NCI-H1694 treated with DMSO at 0.1 percent for 48 hours (cell line): ENCODE measurements around the gene FHL3.
"Not testable (repeated sequence)": the region's sequence is repeated elsewhere in the genome, so short reads cannot be mapped to it uniquely, and the experiment has no call there.

Experiments used
- DNase-seq: peaks from one replicate; lab custom pipeline; 2025; lab: John Stamatoyannopoulos, UW

FHL3 gene

GRCh38 chr1:38034871-38035270 lies 29.6 kb upstream of the FHL3 start:
- DNase-seq = no peak

DNA sequence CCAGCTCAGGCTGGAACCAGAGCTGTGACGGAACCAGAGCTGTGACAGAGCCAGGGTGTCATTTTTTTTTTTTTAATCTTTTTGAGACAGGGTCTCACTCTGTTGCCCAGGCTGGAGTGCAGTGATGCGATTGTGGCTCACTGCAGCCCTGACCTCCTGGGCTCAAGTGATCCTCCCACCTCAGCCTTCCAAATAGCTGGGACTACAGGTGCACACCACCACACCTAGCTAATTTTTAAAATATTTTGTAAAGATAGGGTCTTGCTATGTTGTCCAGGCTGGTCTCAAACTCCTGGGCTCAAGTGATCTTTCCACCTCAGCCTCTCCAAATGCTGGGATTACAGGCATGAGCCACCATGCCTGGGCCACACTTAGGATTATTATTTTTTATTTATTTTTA lies 27.7 kb upstream of the FHL3 start:
- not testable (repeated sequence) for DNase-seq

DNA sequence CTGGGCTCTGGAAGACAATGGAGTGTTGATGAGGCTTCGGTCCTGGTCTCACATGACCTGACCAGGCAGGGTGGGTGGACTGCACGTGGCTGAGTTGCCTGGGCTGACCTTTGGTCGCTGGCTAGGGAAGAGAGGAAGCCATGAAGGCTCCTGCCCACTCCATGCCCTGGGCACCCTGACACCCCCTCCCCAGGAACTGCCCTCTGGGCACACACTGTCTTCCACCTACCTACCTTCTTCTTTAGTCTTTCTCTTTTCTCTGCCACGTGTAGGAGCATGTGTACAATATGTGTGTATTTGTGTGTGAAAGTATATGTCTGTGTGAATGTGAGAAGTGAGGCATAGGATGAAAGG lies 26.2 kb upstream of the FHL3 start:
- no peak for DNase-seq

- DNase-seq = no peak
Observed at GRCh38 chr1:38030596-38031512, 25.5 kb upstream of the FHL3 start.

GRCh38 chr1:38029685-38030511 lies 24.6 kb upstream of the FHL3 start:
- no peak for DNase-seq

DNA sequence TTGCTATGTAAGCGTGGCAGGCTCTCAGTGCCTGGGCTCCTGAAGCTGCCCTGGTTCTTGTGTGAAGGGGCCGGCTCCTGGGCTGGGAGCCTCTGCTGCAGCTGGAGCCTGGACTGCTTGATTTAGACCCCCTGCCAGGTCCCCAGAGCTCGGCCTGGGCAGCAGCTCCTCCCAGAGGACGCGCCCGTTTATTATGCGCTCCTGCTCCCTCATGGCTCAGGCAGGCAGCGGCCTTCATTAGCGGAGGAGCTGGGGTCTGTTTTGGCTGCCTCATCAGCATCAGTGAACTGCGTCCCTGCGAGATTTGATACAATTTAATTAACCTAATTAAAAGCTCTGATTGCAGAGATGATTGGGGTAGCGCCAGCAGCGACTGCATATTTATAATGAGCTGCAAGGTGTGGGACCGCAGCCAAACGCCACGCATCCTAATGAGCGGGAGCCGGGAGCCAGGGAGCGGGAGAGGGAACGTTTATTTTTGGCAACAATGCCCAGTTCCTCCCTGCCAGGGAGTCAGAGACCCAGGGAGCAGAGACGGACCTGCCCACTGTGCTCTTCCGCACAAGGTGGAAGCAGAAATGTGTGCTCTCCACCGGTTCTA lies 23.9 kb upstream of the FHL3 start:
- DNase-seq = peak; percentile 60

DNA sequence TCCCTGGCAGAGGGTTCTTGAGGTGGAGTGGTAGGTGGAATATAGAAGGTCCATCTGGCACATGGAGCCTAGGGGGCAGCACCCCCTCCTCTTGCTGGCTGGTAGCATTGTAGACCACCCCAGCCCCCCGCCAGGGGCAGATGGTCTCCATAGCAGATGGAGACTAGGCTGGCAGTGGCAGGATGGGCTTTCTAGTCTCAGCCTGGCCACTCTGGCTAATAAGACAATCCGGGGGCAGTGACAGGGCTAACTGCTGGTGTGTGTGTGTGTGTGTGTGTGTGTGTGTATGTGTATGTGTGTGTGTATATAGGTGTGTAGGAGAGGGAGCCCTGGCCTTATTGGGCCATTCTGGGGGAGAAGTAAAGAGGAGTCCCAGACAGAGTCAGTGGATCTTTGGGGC lies 23.4 kb upstream of the FHL3 start:
- DNase-seq = no peak

DNA sequence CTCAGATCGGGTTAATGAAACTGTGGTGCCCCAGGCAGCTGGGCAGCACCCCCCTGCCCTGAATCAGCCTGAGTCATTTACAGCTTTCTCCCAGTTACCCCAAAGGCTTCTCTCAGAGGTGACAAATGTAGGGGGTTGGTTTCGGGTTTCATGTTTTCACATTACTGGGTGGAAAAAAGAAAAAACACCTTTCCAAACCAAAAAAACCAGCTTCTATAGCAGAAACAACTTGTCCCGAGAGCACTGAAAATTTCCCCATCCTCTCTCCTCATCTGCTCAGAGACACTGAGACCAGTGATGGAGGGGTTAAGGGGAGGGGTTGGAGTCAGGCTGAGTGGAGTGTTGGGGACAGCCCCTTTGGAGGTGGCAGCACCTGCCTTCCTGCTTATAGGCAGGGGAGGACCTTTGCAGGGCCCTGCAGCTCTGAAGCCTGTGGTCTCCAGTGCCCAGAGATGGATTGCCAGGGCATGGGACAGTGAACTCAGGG lies 22.8 kb upstream of the FHL3 start:
- no peak for DNase-seq

- no peak for DNase-seq
Observed at GRCh38 chr1:38027201-38028104, 22.1 kb upstream of the FHL3 start.

DNA sequence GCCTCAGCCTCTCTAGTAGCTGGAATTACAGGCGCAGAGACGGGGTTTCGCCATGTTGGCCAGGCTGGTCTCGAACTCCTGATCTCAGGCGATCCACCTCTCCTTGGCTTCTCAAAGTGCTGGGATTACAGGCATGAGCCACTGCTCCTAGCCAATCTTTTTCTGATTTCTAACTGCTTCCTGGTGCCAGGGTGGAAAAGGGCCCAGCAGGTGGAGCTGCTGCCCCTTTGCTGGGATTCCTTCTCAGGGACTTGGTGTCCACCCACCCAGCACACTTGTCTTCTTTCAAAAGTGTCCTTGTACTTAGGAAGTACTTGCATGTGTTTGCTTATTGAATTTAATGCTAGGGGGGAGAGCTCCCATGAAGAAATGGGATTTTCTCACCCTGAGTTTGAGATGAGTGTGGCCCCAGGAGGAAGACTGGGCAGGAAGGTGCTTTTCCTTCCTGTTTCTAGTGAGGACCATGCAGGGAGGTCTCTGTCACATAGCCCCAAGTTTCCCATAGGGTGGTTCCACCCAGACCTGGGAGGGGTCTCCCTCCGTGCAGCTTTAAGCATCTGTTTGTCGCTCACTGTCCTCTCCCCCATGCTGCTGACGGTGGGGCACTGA lies 21.4 kb upstream of the FHL3 start:
- peak; percentile 36 for DNase-seq

DNA sequence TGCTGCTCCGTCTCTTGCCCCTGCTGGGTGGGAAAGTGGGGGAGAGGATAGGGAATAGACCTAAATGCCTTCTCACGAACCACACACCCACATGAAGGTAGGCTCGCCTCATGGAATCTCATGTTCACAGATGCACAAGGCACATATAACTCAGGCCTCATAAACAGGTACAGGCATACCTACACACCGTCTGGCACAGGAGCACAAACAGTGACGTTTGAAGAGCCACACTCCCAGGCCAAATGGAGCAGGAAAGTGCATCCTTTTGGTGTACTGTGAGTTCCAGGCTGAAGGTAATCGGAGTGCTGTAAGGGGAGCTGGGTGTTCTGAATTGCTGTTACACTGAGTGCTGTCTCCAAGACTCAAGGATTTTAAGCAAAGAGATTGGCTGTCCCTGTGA lies 20.4 kb upstream of the FHL3 start:
- no peak for DNase-seq

DNA sequence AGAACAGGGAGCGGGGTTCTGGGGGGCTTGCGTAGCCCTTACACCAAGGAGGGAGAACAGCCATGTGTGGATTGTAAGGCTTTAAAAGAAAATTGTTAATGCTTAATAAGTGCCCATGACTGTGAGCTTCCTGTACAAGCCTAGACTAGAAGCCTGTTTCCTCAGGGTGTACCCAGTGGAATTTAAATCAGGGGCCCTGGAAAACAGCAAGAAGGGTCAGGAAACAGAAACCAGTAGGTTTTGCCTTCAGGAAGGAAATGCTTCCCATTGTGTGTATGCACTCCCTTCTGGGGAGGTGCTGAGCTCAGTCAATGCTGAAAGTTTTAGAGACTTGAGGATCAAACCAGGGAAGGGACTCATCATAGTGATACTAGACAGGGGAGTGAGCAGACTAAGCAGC lies 19.9 kb upstream of the FHL3 start:
- DNase-seq = no peak

- no peak for DNase-seq
Observed at GRCh38 chr1:38022810-38023209, 17.5 kb upstream of the FHL3 start.

DNA sequence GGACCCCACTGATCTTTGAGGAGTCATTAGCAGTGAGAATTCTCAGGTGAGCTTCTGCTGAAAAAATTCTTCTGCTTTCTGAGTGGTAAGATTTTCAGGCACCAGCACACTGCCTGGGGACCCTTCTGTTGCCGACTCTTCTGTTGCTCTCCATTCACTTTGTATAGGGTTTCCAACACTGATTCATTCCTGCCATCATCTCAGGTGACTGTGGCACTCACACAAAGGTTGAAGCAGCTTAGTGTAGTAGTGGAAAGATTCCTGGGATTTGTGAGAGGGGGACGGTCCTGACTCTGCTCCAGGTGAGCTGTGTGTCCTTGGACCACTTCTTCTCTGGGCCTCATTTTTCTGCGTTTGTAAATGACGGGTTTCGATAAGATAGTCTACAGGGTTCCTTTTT lies 16.7 kb upstream of the FHL3 start:
- DNase-seq = no peak

DNA sequence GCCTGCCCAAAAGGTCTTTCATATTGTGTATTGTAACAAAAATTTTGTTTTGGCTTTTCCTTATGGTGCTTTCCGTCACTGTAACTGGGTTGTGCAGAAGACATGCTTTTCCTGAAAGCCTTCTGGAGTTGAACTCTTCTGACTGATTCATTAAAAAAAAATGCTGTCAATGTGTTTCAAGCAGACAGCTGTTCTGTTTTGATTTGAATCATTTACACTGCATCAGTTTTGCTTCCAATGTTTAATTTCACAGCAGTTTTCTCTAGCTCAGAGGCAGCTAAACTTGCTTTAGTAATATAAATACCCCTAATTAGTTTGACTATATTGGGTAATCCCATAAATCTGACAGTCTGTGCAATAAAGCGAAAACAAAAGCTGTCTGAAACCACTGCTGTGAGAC lies 15.1 kb upstream of the FHL3 start:
- no peak for DNase-seq

DNA sequence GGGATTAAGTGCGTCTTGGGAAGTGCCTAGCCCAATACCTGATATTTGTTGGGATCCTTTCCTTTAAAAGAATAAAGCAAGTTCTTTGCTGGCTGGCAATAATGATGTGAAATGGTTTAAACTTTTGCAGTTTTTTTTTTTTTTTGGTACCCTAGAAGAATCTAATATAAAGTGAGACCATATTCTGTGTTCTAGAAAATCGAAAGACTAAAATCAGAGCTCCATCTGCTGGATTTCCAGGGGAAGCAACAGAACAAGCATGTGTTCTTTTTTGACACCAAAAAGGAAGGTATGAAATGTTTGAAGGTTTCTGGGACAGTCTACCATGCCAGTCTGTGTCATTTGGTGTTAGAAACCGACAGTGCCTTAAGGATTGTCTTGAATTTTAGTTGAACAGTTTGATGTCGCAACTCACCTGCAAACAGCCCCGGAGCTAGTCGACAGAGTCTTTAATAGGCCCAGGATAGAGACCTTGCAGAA lies 13.6 kb upstream of the FHL3 start:
- DNase-seq = no peak

DNA sequence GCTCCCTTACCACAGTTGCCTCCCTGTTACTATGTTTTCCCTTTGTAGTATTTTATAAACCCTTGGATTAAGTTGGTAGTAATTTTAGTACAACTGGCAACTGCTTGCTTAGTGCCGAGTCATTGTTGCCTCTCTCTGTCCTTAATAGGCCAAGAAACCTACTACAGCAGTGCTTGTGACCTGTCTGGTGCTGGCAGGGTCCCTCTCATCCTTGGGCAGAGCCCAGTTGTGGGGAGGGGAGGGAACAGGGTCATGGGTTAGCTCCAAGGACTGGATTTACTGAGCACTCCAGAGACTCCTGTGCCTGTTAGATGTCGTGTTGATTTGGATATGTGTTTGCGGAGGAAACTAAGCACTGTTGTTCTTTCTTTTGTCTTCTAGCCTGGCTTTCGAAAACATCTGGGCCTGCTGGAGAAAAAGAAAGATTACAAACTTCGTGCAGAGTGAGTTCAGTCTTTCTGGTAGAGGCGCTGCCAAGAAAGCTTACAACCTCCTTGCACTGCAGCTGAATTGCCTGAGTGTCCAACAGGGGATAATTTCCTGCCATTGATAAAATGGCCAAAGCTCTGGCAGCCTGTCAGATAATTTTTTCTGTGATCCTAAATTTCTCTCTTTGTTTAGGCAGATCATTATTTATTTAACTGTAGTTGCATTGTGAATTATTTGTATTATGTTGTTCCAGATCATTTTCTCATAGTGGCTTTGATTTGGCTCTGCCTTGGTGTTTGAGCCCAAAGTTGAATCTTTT lies 10.8 kb upstream of the FHL3 start:
- no peak for DNase-seq

GRCh38 chr1:38014724-38015424 lies 9.6 kb upstream of the FHL3 start:
- no peak for DNase-seq

DNA sequence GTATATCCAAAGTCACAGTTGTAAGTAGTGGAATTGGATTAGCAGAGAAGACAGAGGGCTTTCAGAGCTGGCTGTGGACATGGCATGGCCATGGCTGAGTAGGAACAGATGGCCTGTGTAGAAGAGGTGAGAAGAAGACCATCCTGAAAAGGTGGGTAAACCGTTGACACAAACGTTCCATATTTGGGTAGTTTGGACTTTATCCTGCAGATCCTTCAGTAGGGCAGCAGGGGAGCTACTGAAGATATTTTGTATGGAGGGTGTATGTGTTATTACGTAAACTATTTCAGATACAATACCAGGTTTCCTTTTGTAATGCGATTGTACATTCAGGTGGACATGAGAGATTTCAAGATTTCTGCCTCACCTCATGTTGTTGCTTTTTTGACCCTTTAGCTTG lies 8.9 kb upstream of the FHL3 start:
- DNase-seq = no peak

- DNase-seq = no peak
Observed at GRCh38 chr1:38013227-38013622, 7.9 kb upstream of the FHL3 start.
